Retinal pigment epithelial cell (primary cell): ENCODE results near the gene TGFBR3.

ENCODE experiments used
- DNase-seq: peaks from one replicate; pipeline ENCODE4 v3.0.0-alpha.2; 2010; ENCODE audit warnings: low read depth
- H3K4me3 ChIP-seq: 2 replicates; pipeline ENCODE4 v1.5.1; 2011; ENCODE audit warnings: mild to moderate bottlenecking, low read length, control low read depth, moderate library complexity
- CTCF ChIP-seq: conservative IDR thresholded peaks from 2 replicates; pipeline ENCODE4 v1.5.1; 2011; ENCODE audit warnings: low read depth, low read length, control low read depth, inconsistent platforms

TGFBR3 gene

GRCh38 chr1:91789273-91789997, 96.5 kb downstream of the TGFBR3 start:
- no peak for DNase-seq
- no peak overlapping the region for H3K4me3 ChIP-seq
- no peak for TF ChIP-seq CTCF

- no peak overlapping the region for H3K4me3 ChIP-seq
- no peak for DNase-seq
- no peak for TF ChIP-seq CTCF
Observed at GRCh38 chr1:91787919-91788318, 98.0 kb downstream of the TGFBR3 start.

GRCh38 chr1:91784616-91785015, 101.3 kb downstream of the TGFBR3 start:
- no peak overlapping the region for H3K4me3 ChIP-seq
- no peak for DNase-seq
- no peak for TF ChIP-seq CTCF

- H3K4me3 ChIP-seq = no peak overlapping the region
- no peak for DNase-seq
- TF ChIP-seq CTCF = no peak
Observed at GRCh38 chr1:91784191-91784590, 101.8 kb downstream of the TGFBR3 start.

- no peak for TF ChIP-seq CTCF
- DNase-seq = no peak
- H3K4me3 ChIP-seq = no peak overlapping the region
Observed at GRCh38 chr1:91783423-91784170, 102.4 kb downstream of the TGFBR3 start.

GRCh38 chr1:91781901-91782622, 103.9 kb downstream of the TGFBR3 start:
- no peak for DNase-seq
- no peak overlapping the region for H3K4me3 ChIP-seq
- TF ChIP-seq CTCF = no peak
